HFF-Myc (cell line): ENCODE data around the gene PCF11.
"Not testable (repeated sequence)": the region's sequence is repeated elsewhere in the genome, so short reads cannot be mapped to it uniquely, and the experiment has no call there.

Source experiments
- DNase-seq: peaks from one replicate; pipeline ENCODE4 v3.0.0-alpha.2; 2011; ENCODE audit warnings: low read depth; ENCODE audit errors: extremely low read depth
- H3K4me3 ChIP-seq: replicated peaks from 2 replicates; pipeline ENCODE4 v1.5.1; 2011; ENCODE audit warnings: low read depth, mild to moderate bottlenecking, control low read depth, low read length
- CTCF ChIP-seq: IDR thresholded peaks from 2 replicates; pipeline ENCODE4 v1.5.1; 2012; ENCODE audit warnings: mild to moderate bottlenecking, low read depth, low read length, control low read depth; ENCODE audit errors: missing control alignments

The PCF11 gene

GRCh38 chr11:83132191-83132590 lies 24.7 kb upstream of the PCF11 start:
- H3K4me3 ChIP-seq: no peak overlapping the region
- DNase-seq: no peak
- TF ChIP-seq CTCF: no peak

- not testable (repeated sequence) for DNase-seq, H3K4me3 ChIP-seq
Measured at GRCh38 chr11:83133266-83133665, 23.7 kb upstream of the PCF11 start.

GRCh38 chr11:83139310-83139709 lies 17.6 kb upstream of the PCF11 start:
- TF ChIP-seq CTCF: no peak
- no peak for DNase-seq
- no peak overlapping the region for H3K4me3 ChIP-seq

- no peak for TF ChIP-seq CTCF
- no peak for DNase-seq
Measured at GRCh38 chr11:83140691-83141455, 16.1 kb upstream of the PCF11 start.

GRCh38 chr11:83147895-83148294 lies 9.0 kb upstream of the PCF11 start:
- no peak for DNase-seq
- no peak for TF ChIP-seq CTCF
- H3K4me3 ChIP-seq: no peak overlapping the region

More at GRCh38 chr11:83140691-83141455, 16.1 kb upstream of the PCF11 start:
- no peak overlapping the region for H3K4me3 ChIP-seq

- no peak for DNase-seq
- H3K4me3 ChIP-seq: no peak overlapping the region
- no peak for TF ChIP-seq CTCF
Measured at GRCh38 chr11:83150450-83150849, 6.5 kb upstream of the PCF11 start.

- no peak for DNase-seq
- no peak overlapping the region for H3K4me3 ChIP-seq
- no peak for TF ChIP-seq CTCF
Measured at GRCh38 chr11:83151274-83151977, 5.5 kb upstream of the PCF11 start.
